Right lung (tissue), 5 donors: ENCODE results near the gene IL17RD. TPM values are rescaled to one million over a fixed set of nuclear protein-coding genes. Genes with fewer than 3 reads are reported as not detected.

Experiments
- DNase-seq, 2 donors: peaks; one replicate each; pipeline ENCODE4 v3.0.0-alpha.2; 2013
- polyA plus RNA-seq, 5 donors: library from polyadenylated mRNA; unstranded; fragments of 120-200 nt; gene quantifications; one replicate each; pipeline versions ENCODE4 v1.2.1 to v1.2.3, GENCODE V29; 2013; ENCODE audit warnings: inconsistent platforms in 1 of 5, low replicate concordance in 1 of 5; ENCODE audit not compliant: insufficient read length in 5 of 5, insufficient read depth in 1 of 5

Gene IL17RD
- polyA plus RNA-seq, 5 donors, result 9.3 to 12.2 (median 10.9) TPM

DNA sequence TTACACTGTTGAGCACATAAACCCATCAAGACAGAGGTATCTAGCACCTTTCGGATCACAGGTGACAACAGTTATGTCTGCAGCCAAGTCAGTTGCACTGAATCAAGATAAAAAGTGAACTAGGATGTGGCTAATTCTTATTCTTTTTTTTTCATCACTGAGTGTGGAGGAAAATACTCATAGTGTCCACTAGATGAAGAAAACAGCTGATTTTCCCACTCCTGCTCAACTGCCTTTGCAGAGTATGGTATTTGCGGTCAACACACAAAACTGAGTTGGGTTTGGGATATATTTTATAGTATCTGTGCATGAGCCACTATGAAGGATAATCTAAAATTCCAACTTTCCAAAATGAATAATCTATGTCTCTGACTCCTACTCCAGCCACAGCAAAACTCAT is 32.5 kb downstream of the IL17RD start:
- no peak for DNase-seq

DNA sequence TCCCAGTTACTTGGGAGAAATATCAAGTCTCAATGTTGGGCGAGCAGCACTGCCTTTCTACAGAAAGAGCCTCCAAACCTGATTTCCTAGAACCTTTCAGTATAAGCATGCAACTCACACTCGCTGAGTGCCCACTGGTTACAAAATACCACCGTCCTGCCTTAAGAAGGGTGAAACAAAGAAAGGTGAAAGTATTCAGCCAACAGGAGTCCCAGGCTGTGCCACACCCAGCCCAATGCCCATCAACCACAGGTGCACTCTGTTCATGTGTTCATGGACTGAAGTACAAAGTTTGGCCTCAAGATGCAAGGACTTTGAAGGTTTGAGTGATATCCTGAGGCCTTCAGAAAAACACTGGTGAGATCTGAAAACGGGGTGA is 34.0 kb downstream of the IL17RD start:
- no peak for DNase-seq

DNA sequence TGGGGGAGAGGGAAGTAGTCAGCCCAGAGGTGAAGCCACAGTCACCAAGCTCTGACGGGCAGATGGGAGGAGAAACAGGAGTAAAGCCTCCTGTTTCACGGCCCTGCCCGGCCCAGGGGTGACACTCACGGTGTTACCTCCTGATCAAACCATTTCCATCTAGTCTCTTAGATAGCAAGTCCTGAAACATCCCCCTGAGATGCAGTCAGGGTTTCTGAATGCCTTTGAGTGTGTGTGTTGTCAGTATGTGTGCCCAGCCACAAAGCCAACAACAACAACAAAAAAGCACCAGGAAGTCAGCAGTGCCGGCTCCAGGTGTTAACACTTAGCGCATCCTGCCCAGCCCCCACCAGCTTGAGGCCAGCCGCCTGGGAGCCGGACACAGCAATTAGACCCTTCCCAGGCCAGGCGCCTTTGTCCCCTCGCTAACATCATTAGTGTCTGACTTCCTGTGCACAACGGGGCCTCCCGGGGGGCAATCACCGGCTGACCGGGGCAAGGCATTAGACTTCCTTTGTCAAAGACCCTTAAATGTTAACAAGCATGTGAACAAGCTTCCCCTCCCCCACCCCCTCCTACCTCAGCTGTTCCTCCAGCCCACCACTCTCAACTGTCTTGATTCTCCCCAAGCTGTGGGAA is 34.5 kb downstream of the IL17RD start:
- no peak for DNase-seq

DNA sequence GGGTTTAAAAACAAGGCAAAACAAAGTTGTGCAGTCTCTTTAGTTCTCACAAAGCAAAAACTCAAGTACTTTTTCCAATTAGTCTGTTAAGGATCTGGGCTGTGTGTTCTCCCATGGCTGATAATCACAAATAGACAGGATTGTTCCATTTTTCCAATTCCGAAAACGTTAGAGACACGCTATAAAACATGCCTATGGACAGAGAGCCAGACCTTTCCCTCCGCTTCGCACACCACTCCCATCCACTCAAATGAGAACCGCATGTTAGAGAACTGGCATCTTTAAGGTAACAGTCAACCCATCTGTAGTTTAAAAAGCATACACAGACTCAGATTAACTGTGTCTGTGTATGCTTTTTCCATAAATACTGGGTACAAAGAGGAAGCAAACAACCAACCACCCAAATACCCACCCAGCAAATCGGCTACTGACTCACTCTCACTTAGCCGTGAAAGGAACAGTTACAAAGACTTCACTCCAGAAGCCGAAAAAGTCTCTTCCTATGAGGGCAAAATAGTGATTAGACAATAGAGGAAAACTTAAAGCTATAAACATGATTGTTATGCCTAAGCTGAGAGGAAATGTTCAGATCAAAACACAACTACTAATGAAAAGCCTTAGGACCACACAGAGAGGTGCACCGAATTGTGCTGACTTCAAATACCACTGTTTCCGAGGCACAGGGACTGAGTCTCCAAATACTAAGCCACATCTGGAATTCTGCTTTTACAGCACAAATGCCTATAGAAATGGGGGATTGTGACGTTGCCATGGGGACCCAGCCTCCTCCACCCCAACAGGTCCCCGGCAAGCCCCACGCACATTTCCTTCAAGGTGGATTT is 36.1 kb downstream of the IL17RD start:
- DNase-seq, result no peak

DNA sequence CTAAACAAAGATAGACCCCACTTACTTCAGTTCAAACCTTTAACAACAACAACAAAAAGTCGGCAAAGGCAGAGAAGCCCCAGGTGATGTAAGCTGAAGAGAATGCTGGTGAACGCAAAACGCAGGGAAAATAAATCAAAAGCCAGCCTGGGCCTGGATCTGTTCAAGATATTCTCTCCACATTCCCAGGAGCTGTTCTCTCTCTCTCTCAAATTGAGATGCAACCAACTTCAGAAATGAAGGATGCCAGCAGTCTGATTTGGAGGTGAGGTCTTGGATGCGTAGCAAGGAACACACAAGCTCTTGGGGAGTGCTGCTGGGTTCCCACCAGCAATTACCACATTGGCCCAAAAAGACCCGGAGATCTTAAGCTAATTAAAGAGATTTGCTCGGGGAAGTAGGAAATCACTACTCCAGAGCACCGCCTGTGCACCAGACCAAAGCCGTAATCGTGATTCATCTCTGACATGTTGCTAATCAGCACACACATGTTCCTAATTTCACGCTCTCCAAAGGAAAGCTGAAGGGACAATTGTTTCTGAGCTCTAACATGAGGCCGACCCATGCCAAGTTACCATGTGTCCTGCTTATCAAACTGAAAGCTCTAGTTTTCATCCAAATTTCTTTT is 37.1 kb downstream of the IL17RD start:
- no peak for DNase-seq

DNA sequence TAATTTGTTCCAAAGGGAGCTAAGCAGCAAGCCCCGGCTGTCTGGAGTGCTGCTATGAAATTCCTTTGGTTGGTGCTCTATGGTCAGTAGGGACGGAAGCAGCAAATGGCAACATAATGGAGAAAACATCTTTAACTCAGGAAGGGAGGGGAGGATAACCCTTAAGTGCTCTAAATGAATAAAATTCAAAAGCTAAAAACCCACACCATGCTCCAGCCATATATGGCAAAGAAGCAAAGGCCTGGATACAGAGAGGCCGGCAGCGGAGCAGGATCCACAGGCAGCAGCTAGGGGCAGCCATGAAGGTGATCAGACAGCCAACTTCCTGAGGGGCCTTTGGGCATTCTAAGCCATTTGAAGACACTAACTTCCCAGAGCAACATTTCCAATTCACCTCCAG is 38.9 kb downstream of the IL17RD start:
- no peak for DNase-seq

DNA sequence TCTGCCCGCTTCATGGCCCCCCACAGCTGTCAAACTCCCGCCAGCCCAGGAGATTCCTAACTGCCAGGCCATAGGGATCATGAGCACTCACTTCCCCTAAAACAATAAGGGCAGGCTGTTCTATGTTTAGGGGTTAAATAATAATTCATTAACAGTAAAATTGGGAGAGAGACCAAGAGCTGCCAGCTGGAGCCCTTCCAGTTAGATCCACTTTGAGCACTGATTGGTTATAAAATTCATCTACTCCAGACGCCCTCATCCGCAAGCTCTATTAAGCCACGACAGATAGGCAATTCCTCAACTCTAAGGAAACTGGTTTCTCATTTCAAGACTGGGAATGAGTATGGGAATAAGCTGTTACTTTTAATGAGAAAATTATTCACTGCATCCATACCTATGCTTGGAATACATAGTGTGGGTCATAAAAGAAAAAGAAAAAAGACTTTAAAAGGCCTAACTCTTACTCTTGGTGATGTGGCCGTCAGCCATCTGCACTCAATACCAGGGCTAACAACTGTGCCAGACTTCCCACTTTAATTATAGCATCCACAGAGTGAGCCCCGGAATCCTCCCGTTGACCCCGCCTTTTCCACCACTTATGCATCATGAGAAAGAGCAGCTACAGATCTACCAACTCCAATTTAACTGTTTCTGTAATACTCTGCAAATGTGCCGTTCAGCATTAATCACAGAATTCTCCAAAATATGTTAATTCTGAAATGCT is 44.5 kb downstream of the IL17RD start:
- peak in 1 of 2 donors; percentile 40 for DNase-seq

DNA sequence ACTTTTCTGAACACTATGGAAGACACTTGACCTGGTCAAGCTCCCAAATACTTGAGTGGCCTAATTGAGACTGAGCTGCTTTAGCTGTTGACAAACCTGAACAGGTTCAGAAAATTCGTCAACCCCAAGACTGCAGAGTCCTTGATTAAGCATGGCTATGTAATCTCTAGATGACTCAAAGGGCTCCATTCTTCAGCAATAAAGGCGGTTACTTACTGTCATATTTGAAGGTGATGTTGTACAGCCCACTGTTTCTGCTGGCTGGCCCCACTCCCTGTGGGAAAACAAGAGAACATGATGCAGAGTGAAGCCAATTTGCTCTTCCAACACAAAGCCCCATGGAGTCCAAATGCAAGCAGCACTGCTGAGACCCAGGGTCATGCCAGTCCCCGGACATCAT is 45.1 kb downstream of the IL17RD start:
- no peak for DNase-seq

DNA sequence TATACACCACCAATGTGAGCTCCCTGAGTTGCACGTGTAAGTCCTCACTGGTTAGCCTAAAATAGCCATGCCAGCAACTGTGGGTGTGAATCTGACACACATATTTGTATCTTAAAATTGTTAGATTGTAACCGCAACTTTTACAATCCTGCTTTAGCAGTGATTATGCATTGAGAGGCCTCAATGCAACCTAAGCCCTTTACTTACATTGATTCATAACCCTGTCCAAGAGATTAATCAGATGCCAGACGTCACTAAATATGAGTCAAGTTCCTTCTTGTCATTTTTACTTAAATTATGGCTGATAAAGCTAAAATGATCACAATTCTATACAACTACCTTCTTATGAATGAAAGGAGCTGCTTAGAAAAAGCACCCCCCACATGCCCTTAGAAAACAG is 46.9 kb downstream of the IL17RD start:
- DNase-seq, result no peak

DNA sequence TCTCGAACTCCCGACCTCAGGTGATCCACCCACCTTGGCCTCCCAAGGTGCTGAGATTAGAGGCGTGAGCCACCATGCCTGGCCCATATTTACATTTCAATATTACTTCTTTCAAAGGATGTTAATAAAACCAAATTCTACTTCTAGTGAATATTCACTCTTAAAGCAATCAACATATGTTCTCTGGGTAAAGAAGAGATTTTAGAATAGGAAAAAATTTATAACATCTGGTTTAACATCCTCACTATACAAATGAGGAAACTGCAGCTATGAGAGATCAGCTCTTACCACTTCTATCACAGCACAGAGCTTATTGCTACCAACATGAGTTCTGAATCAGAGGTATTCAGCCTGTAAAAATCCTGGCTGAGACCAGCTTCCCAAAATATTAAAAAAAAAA is 48.7 kb downstream of the IL17RD start:
- no peak for DNase-seq

DNA sequence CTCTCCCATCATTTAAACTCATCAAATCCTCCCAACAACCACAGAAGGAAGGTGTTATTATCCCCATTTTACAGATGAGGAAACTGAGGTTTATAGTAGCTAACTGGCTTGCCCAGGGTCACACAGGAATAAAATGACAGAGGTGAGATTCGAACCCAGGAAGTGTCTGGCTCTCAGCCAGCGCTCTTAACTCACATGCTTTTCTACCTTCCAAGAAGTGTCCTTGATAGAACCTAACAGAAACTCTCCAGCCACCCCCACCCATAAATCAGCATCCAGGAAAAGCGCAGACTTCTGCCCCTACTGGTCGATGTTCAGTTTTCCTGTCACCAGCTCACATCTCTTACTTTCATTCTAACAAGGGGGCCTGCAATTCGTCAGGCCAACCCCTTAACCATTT is 52.9 kb downstream of the IL17RD start:
- DNase-seq, result no peak

DNA sequence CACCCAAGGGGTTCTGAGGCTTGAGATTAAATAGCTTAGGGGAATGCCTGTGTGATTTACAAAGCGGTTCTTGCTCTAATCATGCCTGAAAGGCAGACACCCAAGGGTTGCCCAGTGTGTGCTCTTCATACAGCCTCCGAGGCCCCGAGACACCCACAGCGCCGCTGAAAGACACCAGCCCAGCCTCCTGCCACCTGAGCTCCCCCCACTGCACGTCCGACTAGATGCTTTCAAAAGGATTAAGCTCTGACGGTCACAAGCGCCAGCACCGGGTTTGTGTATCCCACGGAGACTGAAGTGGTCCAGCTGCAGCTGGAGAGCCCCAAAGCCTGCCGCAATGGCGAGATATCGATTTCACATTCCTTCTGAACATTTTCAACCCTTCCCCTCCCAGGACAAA is 54.4 kb downstream of the IL17RD start:
- no peak for DNase-seq

DNA sequence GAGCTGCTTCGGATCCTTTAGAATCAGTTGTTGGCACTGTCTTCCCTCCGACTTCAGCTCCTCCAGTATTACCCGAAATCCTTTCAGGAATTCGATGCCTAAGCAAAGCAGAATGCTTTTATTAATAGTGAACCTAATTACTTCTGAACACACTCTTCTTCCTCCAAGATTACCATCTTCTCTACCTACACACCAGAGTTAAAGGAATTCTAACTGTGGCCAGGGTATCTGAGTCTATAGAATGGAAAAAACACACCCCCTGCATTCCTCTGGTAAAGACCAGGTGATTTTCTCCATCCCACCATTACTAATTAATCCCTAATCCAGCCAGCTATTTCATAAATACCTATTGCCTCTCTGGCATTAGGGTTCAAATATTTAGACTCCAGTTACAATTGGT is 54.9 kb downstream of the IL17RD start:
- DNase-seq, result no peak

DNA sequence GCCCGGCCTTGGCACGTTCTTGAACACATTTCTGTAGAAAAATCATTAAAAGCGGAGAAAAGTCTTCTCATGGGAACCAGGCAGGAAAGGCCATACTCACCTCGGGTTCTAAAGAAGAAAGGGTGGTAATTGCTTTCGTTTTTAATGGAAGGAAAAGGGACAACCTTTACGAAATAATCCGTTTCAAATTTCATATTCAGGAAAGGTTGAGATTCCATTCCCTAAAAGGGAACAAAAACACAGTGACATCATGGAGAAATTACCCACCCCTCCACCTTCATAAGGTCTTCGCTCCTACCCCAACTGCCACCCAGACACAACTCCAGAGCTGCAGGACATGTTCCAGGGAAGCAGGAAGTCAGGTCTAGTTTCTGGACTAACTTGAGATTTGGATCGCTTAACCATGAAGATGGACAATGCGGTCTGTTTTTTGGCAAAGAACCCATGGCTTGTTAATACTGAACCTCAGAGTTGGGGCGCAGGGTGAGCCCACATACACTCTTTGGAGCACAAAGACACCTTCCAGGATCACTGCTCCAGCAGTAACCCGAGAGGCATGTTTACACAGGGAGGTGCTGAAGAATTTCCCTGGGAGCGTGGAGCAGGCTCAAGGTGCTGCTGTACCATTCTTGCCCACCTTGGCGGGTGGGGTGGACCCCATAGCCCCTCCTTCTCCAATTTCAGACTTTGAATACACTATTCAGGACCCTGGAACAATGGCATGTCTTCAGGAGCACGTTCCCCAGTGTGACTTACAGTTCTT is 55.5 kb downstream of the IL17RD start:
- no peak for DNase-seq

DNA sequence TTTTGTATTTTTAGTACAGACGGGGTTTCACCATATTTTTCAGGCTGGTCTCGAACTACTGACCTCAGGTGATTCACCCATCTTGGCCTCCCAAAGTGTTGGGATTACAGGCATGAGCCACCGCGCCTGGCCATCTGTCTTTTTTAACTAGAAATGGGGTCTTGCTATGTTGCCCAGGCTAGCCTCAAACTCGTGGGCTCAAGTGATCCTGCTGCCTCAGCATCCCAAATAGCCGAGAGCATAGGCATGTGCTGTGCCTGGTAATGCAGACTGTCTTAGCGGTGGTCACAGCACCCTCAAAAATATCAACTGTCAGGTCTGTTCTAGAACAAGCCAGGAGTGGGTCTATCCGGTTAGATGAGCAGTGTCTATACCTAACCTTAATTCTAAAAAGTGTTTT is 56.5 kb downstream of the IL17RD start:
- DNase-seq, result no peak

DNA sequence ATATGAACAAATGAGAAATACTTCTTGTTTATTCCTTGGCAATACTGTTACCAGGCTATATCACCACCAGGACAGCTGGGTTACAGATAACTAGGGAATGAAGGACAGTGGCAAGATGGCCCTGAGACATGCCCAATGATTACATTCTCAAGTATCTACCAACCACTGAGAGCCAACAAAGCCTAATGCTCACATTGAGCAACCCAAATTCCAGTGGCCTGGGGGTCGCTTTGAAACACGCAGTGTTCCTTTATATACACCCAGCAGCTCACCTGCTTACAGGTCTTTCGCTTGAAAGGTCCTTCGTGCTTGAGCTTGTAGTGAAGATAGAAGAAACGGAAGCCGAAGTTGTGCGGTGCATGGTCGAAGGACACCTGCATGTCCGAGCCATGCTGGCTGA is 59.6 kb downstream of the IL17RD start:
- DNase-seq, result no peak

DNA sequence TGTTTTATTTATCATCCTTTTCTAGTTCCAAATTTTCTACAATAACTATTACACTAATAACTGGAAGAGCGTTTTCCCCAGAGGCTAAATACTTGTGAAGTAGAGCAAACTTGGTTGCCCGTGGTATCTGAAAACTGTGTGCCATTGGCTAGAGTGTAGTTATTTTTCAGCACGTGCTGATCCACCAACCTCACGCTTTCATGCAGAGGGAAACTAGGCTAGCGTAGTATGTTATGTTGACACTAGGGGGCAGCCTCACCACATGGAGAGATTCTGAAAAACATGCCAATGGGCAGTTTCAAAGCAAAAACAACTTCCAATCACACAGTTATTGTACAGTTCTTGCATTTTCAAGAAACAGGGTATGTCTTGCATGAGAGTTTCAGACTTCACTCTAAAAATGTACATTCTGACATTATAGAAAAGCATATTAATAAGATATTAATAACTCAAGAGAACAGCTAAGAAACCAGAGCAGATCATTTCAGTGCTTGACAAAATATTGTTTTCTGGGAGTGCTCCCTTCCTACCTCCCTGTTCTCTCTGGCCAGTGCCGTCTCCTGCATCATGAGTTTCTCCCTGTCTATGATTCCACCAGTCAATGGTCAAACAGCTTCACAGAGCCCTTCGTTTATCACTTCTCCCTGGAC is 65.0 kb downstream of the IL17RD start:
- peak; percentile 53 to 74 for DNase-seq

DNA sequence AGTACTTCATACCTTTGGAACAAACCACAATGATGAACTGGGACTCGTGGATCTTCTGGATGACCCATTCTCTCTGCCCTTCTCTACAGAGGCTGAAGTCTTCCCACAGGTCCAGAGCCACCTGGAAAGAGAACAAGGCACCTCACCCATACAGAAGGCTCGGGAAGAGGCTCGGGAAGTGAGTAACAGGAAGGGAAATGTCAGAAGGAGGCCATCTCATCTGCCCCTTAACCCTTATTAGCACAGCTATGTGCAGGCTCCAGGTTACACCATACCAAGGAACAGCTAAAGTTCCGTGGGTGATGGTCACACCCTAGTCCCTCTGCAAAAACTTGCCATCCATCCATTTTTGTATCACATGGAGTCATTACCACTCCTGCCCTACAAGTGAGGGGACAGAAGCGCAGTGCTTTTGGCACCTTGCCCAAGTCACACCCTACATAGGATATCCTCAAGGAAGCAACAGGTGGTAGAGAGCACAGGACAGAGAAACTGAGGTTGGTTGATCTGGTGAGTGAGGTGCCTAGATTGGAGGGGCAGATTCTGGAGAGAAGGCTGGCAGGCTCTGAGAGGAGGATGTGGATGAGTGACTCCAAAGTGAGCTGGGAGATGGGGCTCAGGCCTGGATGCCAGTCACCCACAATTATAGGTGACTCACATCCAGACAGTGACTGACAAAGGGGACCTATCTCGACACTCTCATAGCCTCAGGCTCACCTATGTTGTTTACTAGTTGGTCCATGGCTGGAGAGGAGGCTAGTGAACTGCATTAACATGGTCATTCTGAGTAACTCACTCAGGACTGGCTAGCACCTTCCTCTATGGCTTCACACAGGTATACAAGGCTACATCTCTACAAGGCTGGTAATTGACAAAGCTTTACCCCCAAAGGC is 66.5 kb downstream of the IL17RD start:
- DNase-seq, result no peak

DNA sequence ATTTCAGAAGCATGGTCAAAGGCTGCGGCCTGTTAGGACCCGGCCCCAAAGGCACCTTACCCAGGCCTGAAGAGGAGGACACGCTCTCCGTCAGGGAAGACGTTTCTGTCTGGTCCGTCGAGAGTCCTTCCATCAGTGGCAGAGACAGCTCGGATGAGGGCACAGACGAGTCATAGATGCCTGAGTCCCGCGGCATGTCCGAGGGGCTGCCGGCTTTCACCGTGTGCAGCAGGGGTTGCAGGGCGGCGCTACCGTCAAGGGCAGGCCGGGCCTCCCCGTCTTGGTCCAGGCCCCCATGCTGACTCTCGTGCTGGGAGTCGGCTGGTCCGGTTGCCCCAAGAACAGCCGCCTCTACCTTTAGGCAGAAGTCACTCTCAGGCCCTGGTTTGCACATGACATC is 67.6 kb downstream of the IL17RD start:
- no peak for DNase-seq

DNA sequence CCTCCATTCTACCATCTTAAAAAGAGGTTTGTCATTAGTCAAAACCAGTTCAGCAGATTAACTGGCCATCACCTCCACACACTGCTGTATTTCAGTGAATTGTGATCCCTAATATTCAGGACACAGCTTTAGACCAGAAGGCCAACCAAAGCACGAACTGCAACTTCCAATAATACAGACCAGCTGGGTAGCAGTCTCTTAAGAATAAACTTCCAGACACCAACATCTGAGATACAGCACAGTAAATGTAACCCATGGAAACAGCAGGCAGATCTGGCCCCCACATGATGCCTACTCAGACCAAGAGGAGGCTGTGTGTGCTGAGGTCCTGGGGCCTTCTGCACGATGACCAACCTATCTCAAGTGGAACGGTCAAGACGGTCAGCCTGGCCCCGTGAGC is 69.8 kb downstream of the IL17RD start:
- DNase-seq, result no peak
